Glomerular endothelial cell (primary cell): Measurements from ENCODE around the gene HAL. TPM values are rescaled to one million over a fixed set of nuclear protein-coding genes. Genes with fewer than 3 reads are reported as not detected.

ENCODE experiments used
- DNase-seq: peaks from one replicate; pipeline ENCODE4 v3.0.0-alpha.2; 2011; ENCODE audit warnings: low read depth, low spot score; ENCODE audit errors: extremely low read depth
- total RNA-seq: library from RNA; depleted of rRNA; stranded (reverse); fragments of >200 nt; gene quantifications from 2 replicates; pipeline ENCODE4 v1.2.3, GENCODE V29; 2015

Gene HAL
- total RNA-seq, 1 donor from 2014 or later = 0.06 TPM

- no peak for DNase-seq
Observed at GRCh38 chr12:95943330-95943842, 52.8 kb downstream of the HAL start, which contains the start of gene AMDHD1. Gene AMDHD1 (plus strand): TSS chr12:95943331. CDS start chr12:95943399, 68 bp downstream.

DNA sequence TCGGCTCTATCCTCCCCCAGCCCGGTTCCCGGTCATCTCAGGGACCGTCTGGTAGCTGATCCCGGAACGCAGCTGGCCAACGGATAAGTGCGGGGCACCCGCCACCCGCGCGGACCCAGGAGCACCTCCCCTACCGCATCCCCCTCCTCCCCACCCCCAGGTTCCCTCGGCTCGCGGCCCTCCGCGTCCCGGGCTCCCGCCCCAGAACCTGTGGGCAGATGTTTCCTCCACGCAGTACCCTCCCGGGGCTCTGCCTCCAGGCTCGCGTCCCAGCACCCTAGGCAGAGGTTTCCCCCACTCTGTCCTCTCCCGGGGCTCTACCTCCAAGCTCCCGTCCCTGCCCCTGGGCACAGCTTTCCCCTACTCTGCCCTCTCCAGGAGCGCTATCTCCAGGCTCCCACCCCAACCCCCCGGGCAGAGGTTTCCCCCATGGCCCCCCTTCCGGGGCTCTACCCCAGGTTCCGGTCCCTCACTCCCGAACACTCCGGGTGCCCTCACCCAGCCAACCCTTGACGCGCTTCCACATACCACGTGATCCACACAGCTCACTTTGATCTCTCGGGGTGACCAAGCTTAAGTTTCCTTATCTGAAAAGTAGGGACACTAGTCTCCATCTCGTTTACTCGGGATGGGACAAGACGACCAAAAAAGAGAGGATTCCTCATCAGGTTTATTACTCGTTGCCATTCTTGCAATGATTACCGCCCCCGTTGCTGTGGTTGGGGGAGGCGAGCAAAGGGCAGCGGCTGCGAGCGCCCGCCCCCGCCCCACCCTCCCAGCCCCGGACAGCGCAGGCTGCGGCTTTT, 53.4 kb downstream of the HAL start, which contains the start of gene CCDC38:
Gene CCDC38, minus strand, starts transcription at position 91 of the 806 bp plus-strand sequence. CDS start 6,105 bp downstream, outside the sequence.
- DNase-seq = no peak

GRCh38 chr12:95942101-95942523, 54.0 kb downstream of the HAL start:
- DNase-seq = no peak

DNA sequence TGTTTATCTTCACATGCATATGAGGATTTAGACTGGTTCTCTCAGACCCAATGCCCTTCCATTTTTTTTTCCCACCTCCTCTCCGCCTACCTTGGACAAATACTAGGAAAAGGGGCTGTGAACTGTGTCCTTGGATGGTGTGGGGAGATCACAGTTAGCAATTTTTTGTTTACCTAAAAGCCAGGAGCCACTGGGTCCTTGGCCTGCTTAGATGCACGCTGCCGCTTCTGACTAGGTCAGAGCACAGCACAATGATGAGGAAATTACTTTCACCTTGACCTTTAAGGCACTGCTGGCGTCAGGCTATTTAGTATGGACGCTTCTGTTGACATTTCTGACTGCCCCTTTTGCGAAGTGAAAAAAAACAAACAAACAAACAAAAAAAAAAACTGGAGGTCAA, 55.6 kb downstream of the HAL start:
- no peak for DNase-seq

Other genes with a start within 250 kb of the HAL start
- 104 and 211 TPM in 2 replicates for gene NTN4, start 205.6 kb downstream of the HAL start, total RNA-seq
- 9.4 and 13.4 TPM in 2 replicates for gene SNRPF, start 137.4 kb downstream of the HAL start, total RNA-seq
- gene CCDC38, start 53.7 kb downstream of the HAL start, total RNA-seq = 0.24 TPM in 1 of 2 replicates, not detected in the other
- gene AMDHD1, start 53.0 kb downstream of the HAL start, total RNA-seq = not detected in 2 replicates
- 76.2 and 82.6 TPM in 2 replicates for gene LTA4H, start 39.2 kb upstream of the HAL start, total RNA-seq
- gene ELK3, start 198.0 kb upstream of the HAL start, total RNA-seq = 50.9 and 70.6 TPM in 2 replicates